IMR-90 (cell line): ENCODE data around the gene CBX5. TPM values are rescaled to one million over a fixed set of nuclear protein-coding genes. Genes with fewer than 3 reads are reported as not detected.
A peak's percentile ranks its signal among the peaks of the same experiment; 100 is the strongest.

ENCODE experiments used
- ATAC-seq: fragments of 200-7000 bp; cut with Tn5 transposase; 2 replicates; pipeline ENCODE4 v1.9.1; 2020; ENCODE audit warnings: low read depth, mild to moderate bottlenecking, moderate library complexity
- BruUV-seq: library from RNA; stranded (reverse); fragments of 400-500 nt; replicated peaks from 2 replicates; lab custom pipeline; 2021; lab: Mats Ljungman, UMichigan
- CTCF ChIA-PET: fragments of 300-600 bp; formaldehyde crosslinking; extraction: SDS; loops from one replicate; lab custom pipeline; 2021; ENCODE audit warnings: antibody characterized with exemption; lab: Yijun Ruan, JAX
- POLR2A ChIA-PET: fragments of 300-600 bp; sonication (Branson Sonifier 250); formaldehyde crosslinking; loops from one replicate; lab custom pipeline; 2022; ENCODE audit warnings: antibody characterized with exemption; ENCODE audit not compliant: unreplicated experiment; lab: Charles Lee
- DNase-seq: peaks from one replicate; pipeline ENCODE4 v3.0.0; 2013
- H2AFZ ChIP-seq: replicated peaks from 2 replicates; pipeline ENCODE3; 2013; ENCODE audit warnings: low read length, mild to moderate bottlenecking; ENCODE audit not compliant: poor library complexity
- H2AK5ac ChIP-seq: 2 replicates; pipeline ENCODE4 v1.6.1; 2013; ENCODE audit warnings: low read depth, low read length, inconsistent platforms
- H2AK9ac ChIP-seq: replicated peaks from 2 replicates; pipeline ENCODE3; 2013; ENCODE audit warnings: mild to moderate bottlenecking, low read depth, low read length, moderate library complexity; ENCODE audit not compliant: poor library complexity
- H2BK120ac ChIP-seq: 2 replicates; pipeline ENCODE4 v1.6.1; 2013; ENCODE audit warnings: low read depth, low read length, inconsistent platforms
- H2BK15ac ChIP-seq: 3 replicates; pipeline ENCODE4 v1.6.1; 2013; ENCODE audit warnings: low read depth, low read length, inconsistent platforms
- H2BK20ac ChIP-seq: 2 replicates; pipeline ENCODE4 v1.6.1; 2013; ENCODE audit warnings: low read depth, mild to moderate bottlenecking, inconsistent platforms, low read length, moderate library complexity
- H2BK5ac ChIP-seq: 2 replicates; pipeline ENCODE4 v1.6.1; 2013; ENCODE audit warnings: mild to moderate bottlenecking, low read depth, low read length, inconsistent platforms; ENCODE audit not compliant: poor library complexity, severe bottlenecking
- H3K14ac ChIP-seq: replicated peaks from 2 replicates; pipeline ENCODE4 v1.6.1; 2013; ENCODE audit warnings: low read depth, low read length, inconsistent platforms
- H3K18ac ChIP-seq: 2 replicates; pipeline ENCODE4 v1.6.1; 2013; ENCODE audit warnings: low read depth, low read length, control low read depth
- H3K23ac ChIP-seq: 2 replicates; pipeline ENCODE4 v1.6.1; 2013; ENCODE audit warnings: low read depth, low read length, inconsistent platforms
- H3K27ac ChIP-seq: 2 replicates; pipeline ENCODE4 v1.5.1; 2013; ENCODE audit warnings: mild to moderate bottlenecking, control low read depth, low read length; ENCODE audit not compliant: insufficient read depth
- H3K27me3 ChIP-seq: 2 replicates; pipeline ENCODE4 v1.6.1; 2013; ENCODE audit warnings: low read length; ENCODE audit not compliant: control insufficient read depth, insufficient read depth
- H3K36me3 ChIP-seq: 2 replicates; pipeline ENCODE4 v1.6.1; 2013; ENCODE audit warnings: low read length, mixed read lengths; ENCODE audit not compliant: control insufficient read depth, insufficient read depth
- H3K4ac ChIP-seq: 2 replicates; pipeline ENCODE4 v1.6.1; 2013; ENCODE audit warnings: low read depth, low read length, inconsistent platforms
- H3K4me1 ChIP-seq: 2 replicates; pipeline ENCODE4 v1.6.1; 2013; ENCODE audit warnings: low read length, mixed read lengths; ENCODE audit not compliant: control insufficient read depth, insufficient read depth
- H3K4me2 ChIP-seq: 2 replicates; pipeline ENCODE4 v1.6.1; 2013; ENCODE audit warnings: low read depth, mild to moderate bottlenecking, control low read depth, low read length, moderate library complexity
- H3K4me3 ChIP-seq: 2 replicates; pipeline ENCODE4 v1.5.1; 2013; ENCODE audit warnings: low read depth, mild to moderate bottlenecking, control low read depth, low read length, moderate library complexity; ENCODE audit not compliant: insufficient read depth
- H3K56ac ChIP-seq: 2 replicates; pipeline ENCODE4 v1.6.1; 2013; ENCODE audit warnings: low read length, inconsistent platforms; ENCODE audit not compliant: insufficient read depth; ENCODE audit errors: extremely low read depth
- H3K79me1 ChIP-seq, 2 experiments: 2 replicates each; pipeline ENCODE4 v1.6.1; 2013; ENCODE audit warnings: low read length in 2 of 2, inconsistent platforms in 1 of 2, low read depth in 1 of 2
- H3K9ac ChIP-seq: 2 replicates; pipeline ENCODE4 v1.6.1; 2013; ENCODE audit warnings: low read depth, low read length, control low read depth
- H3K9me1 ChIP-seq: 2 replicates; pipeline ENCODE4 v1.6.1; 2013; ENCODE audit warnings: low read length, inconsistent platforms; ENCODE audit not compliant: insufficient read depth
- H3K9me3 ChIP-seq: 2 replicates; pipeline ENCODE4 v1.6.1; 2013; ENCODE audit warnings: low read length; ENCODE audit not compliant: control insufficient read depth, insufficient read depth
- H4K20me1 ChIP-seq: 2 replicates; pipeline ENCODE4 v1.6.1; 2013; ENCODE audit warnings: low read length, inconsistent platforms; ENCODE audit not compliant: insufficient read depth
- H4K5ac ChIP-seq: 2 replicates; pipeline ENCODE4 v1.6.1; 2013; ENCODE audit warnings: mild to moderate bottlenecking, low read depth, low read length, control low read depth
- H4K8ac ChIP-seq, 2 experiments: 2 replicates each; pipeline ENCODE4 v1.6.1; 2013; ENCODE audit warnings: low read depth in 2 of 2, low read length in 2 of 2, control low read depth in 1 of 2, inconsistent platforms in 1 of 2
- H4K91ac ChIP-seq: 2 replicates; pipeline ENCODE4 v1.6.1; 2013; ENCODE audit warnings: low read depth, low read length, inconsistent platforms; ENCODE audit not compliant: insufficient read depth
- BHLHE40 ChIP-seq: fragments of 150-350 bp; IDR thresholded peaks from 2 replicates; pipeline ENCODE4 v1.6.1; 2016; ENCODE audit warnings: mild to moderate bottlenecking, low read depth, low read length
- CEBPB ChIP-seq: IDR thresholded peaks from 2 replicates; pipeline ENCODE4 v1.6.1; 2012; ENCODE audit warnings: low read depth, low read length, improper control_type of control experiment
- FOS ChIP-seq: fragments of 150-350 bp; IDR thresholded peaks from 2 replicates; pipeline ENCODE4 v1.6.1; 2016; ENCODE audit warnings: low read depth, low read length
- MAZ ChIP-seq: IDR thresholded peaks from 2 replicates; pipeline ENCODE4 v1.6.1; 2012; ENCODE audit warnings: low read depth, mild to moderate bottlenecking, low read length, improper control_type of control experiment, moderate library complexity, borderline replicate concordance
- NFE2L2 ChIP-seq: fragments of 150-350 bp; IDR thresholded peaks from 2 replicates; pipeline ENCODE4 v1.6.1; 2016; ENCODE audit warnings: low read depth, mild to moderate bottlenecking, low read length
- POLR2A ChIP-seq: IDR thresholded peaks from 2 replicates; pipeline ENCODE4 v1.6.1; 2012; ENCODE audit warnings: mild to moderate bottlenecking, low read depth, low read length
- RFX5 ChIP-seq: IDR thresholded peaks from 2 replicates; pipeline ENCODE4 v1.8.0; 2012; ENCODE audit warnings: low read depth, mild to moderate bottlenecking, low read length, moderate library complexity
- WGBS, 2 experiments: methylation state at CpG; one replicate each; pipeline versions ENCODE4 v1.1.5 to v1.1.7; 2013; ENCODE audit warnings: missing lambda C conversion rate in 2 of 2; ENCODE audit not compliant: insufficient read length in 1 of 2; ENCODE audit errors: extremely low coverage in 2 of 2; 5-methylcytosine and 5-hydroxymethylcytosine counted together
- dilution Hi-C: fragments of 300-500 bp; cut with HindIII; formaldehyde crosslinking; loops from one replicate; pipeline ENCODE4 v1.14.3; 2018; ENCODE audit warnings: low sequenced_read_pairs; ENCODE audit not compliant: unreplicated experiment
- in situ Hi-C: fragments of 300-500 bp; cut with MboI; formaldehyde crosslinking; loops from 3 replicates; pipeline ENCODE4 v1.14.3; 2019; ENCODE audit warnings: low sequenced_read_pairs, inconsistent platforms, mixed read lengths
- intact Hi-C: fragments of 100-400 bp; cut with micrococcal nuclease; formaldehyde crosslinking; loops from 2 replicates; pipeline ENCODE4 v1.10.0; 2022
- polyA plus RNA-seq, 3 experiments: library from polyadenylated mRNA; depleted of rRNA; stranded (reverse); fragments of >200 nt; gene quantifications; 2 replicates each; pipeline ENCODE4 v1.2.3, GENCODE V29; 2012; ENCODE audit warnings: low replicate concordance in 1 of 3
- total RNA-seq: library from RNA; depleted of rRNA; stranded (reverse); fragments of >200 nt; gene quantifications from 2 replicates; pipeline ENCODE4 v1.2.3, GENCODE V29; 2012
- TF ChIP-seq, protein P1 (sequence below): fragments of 150-350 bp; IDR thresholded peaks from 2 replicates; pipeline ENCODE4 v1.6.1; 2017; ENCODE audit warnings: mild to moderate bottlenecking, antibody characterized with exemption, low read length, low read depth
- TF ChIP-seq, protein P2 (sequence below): fragments of 150-350 bp; IDR thresholded peaks from 2 replicates; pipeline ENCODE4 v1.6.1; 2016; ENCODE audit warnings: low read depth, mild to moderate bottlenecking, low read length, moderate library complexity, borderline replicate concordance

The CBX5 gene
- total and polyA plus RNA-seq, 2 of the 4 experiments (the other 2 are of a cell fraction): 18.0 to 40.9 TPM

DNA sequence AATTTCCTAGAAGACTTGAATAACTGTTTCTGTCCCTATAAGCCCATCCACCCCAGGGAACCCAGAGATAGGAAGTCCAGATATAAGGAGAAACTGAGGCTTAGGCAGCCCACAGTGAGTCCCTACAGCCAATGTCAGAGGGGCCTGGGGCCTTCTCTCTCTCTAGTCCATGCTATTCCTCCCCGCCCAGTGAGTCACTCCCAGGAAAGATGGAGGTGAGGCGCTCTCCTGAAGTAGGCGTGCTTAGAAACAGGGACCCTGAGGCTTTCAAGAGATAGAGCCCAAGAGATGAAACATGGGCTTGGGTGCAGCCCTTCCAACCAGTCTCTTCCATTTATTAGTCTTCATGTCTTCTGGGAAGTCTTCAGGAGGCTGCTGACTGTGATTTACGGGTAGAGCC lies 88.8 kb downstream of the CBX5 start:
- WGBS, 2 experiments: no CpG with 5 or more reads among the region's 4 CpGs
- Histone ChIP-seq H3K9me1 (peaks cover 4% of the 10 kb centered on the region; the same call in 1 of the 2 replicates), H3K4me2 (no peak overlapping the region), H3K9ac (no peak overlapping the region), H3K4me3 (no peak overlapping the region), H4K20me1 (no peaks in the 10 kb centered on the region), H3K4me1 (peaks cover 2% of the 10 kb centered on the region), H3K79me1 (peaks cover 8 to 23% of the 10 kb centered on the region in 2 experiments; a peak in 3 of 4 replicates), H3K36me3 (peaks cover 2% of the 10 kb centered on the region; the same call in 1 of the 2 replicates), H2BK15ac (no peak overlapping the region), H3K18ac (no peak overlapping the region), H3K27me3 (peaks cover 21% of the 10 kb centered on the region), H3K4ac (no peak overlapping the region), H3K56ac (no peak overlapping the region), H2AK5ac (no peak overlapping the region), H3K23ac (no peak overlapping the region), H2BK20ac (no peak overlapping the region), H4K5ac (no peak overlapping the region), H2AK9ac (no peak overlapping the region), H3K9me3 (no peaks in the 10 kb centered on the region), H3K14ac (no peak overlapping the region), H4K8ac (peak overlapping the region in 1 of 2 experiments; percentile 48; a peak in 2 of 4 replicates), H4K91ac (no peak overlapping the region; the same call in 1 of the 2 replicates), H3K27ac (no peak overlapping the region), H2BK5ac (no peak overlapping the region), H2BK120ac (no peak overlapping the region), H2AFZ (peak overlapping the region; percentile 72)
- DNase-seq (no peak), ATAC-seq (no peak)
- intact Hi-C loops: loop anchor here (1.0 kb wide), 1 partner anchor 185 kb away; no protein-coding TSS in a partner anchor
- POLR2A ChIA-PET: no interaction called here
- no TSS peak for BruUV-seq
- CTCF ChIA-PET: interaction anchor here (0.6 to 3.4 kb wide), 9 partner anchors 10 to 206 kb away, joined by 3 to 24 read pairs (median 4); partner anchors contain the start of genes HOXC10, HOXC5 and HOXC8
- TF ChIP-seq MAZ (no peak), FOS (no peak), POLR2A (no peak), NFE2L2 (no peak), RFX5 (no peak), CEBPB (no peak), BHLHE40 (no peak)
- TF ChIP-seq, protein P1, sequence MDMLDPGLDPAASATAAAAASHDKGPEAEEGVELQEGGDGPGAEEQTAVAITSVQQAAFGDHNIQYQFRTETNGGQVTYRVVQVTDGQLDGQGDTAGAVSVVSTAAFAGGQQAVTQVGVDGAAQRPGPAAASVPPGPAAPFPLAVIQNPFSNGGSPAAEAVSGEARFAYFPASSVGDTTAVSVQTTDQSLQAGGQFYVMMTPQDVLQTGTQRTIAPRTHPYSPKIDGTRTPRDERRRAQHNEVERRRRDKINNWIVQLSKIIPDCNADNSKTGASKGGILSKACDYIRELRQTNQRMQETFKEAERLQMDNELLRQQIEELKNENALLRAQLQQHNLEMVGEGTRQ: no peak
- TF ChIP-seq, protein P2, sequence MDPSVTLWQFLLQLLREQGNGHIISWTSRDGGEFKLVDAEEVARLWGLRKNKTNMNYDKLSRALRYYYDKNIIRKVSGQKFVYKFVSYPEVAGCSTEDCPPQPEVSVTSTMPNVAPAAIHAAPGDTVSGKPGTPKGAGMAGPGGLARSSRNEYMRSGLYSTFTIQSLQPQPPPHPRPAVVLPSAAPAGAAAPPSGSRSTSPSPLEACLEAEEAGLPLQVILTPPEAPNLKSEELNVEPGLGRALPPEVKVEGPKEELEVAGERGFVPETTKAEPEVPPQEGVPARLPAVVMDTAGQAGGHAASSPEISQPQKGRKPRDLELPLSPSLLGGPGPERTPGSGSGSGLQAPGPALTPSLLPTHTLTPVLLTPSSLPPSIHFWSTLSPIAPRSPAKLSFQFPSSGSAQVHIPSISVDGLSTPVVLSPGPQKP: no peak
- in situ Hi-C loops: loop anchor here (5.0 to 10.0 kb wide), 2 partner anchors 184 to 486 kb away; partner anchors contain the start of gene HOXC8
- dilution Hi-C loops: no loop called here
